H9 (cell line): Measurements from ENCODE around the gene PDE1C. TPM values are rescaled to one million over a fixed set of nuclear protein-coding genes. Genes with fewer than 3 reads are reported as not detected.

ENCODE experiments used
- DNase-seq: peaks from one replicate; pipeline ENCODE4 v3.0.0-alpha.2; 2017
- H2AFZ ChIP-seq: one replicate; pipeline ENCODE4 v1.6.1; 2013; ENCODE audit warnings: mild to moderate bottlenecking, low read length, control low read depth, moderate library complexity
- H2AK5ac ChIP-seq: 2 replicates; pipeline ENCODE4 v1.6.1; 2013; ENCODE audit warnings: low read length, control low read depth, mixed read lengths; ENCODE audit not compliant: insufficient read length
- H2BK120ac ChIP-seq: one replicate; pipeline ENCODE4 v1.6.1; 2013; ENCODE audit warnings: low read depth, mild to moderate bottlenecking, low read length, control low read depth, inconsistent platforms; ENCODE audit not compliant: poor library complexity, severe bottlenecking
- H2BK12ac ChIP-seq: 2 replicates; pipeline ENCODE4 v1.6.1; 2013; ENCODE audit warnings: low read length, control low read depth, mixed read lengths, low read depth; ENCODE audit not compliant: insufficient read length
- H2BK15ac ChIP-seq: 2 replicates; pipeline ENCODE4 v1.6.1; 2013; ENCODE audit warnings: low read depth, low read length, control low read depth
- H2BK20ac ChIP-seq: one replicate; pipeline ENCODE4 v1.6.1; 2013; ENCODE audit warnings: low read depth, mild to moderate bottlenecking, low read length, control low read depth, inconsistent platforms; ENCODE audit not compliant: poor library complexity, severe bottlenecking
- H2BK5ac ChIP-seq: 2 replicates; pipeline ENCODE4 v1.6.1; 2013; ENCODE audit warnings: low read length, control low read depth, mixed read lengths; ENCODE audit not compliant: insufficient read length
- H3K14ac ChIP-seq: 2 replicates; pipeline ENCODE4 v1.6.1; 2013; ENCODE audit warnings: low read length, control low read depth; ENCODE audit not compliant: insufficient read depth
- H3K18ac ChIP-seq: 2 replicates; pipeline ENCODE4 v1.6.1; 2013; ENCODE audit warnings: low read depth, mild to moderate bottlenecking, mixed read lengths, low read length, control low read depth; ENCODE audit not compliant: insufficient read length
- H3K23ac ChIP-seq: 2 replicates; pipeline ENCODE4 v1.6.1; 2013; ENCODE audit warnings: low read length, control low read depth, mixed read lengths, low read depth; ENCODE audit not compliant: insufficient read length
- H3K23me2 ChIP-seq: 2 replicates; pipeline ENCODE4 v1.6.1; 2013; ENCODE audit warnings: low read depth, mild to moderate bottlenecking, mixed read lengths, low read length, control low read depth; ENCODE audit not compliant: insufficient read length, poor library complexity, severe bottlenecking
- H3K27ac ChIP-seq: 2 replicates; pipeline ENCODE4 v1.5.1; 2013; ENCODE audit warnings: low read length, control low read depth, mixed read lengths, low read depth; ENCODE audit not compliant: insufficient read length
- H3K27me3 ChIP-seq: 2 replicates; pipeline ENCODE4 v1.6.1; 2013; ENCODE audit warnings: low read length, control low read depth, inconsistent platforms; ENCODE audit not compliant: insufficient read depth
- H3K4ac ChIP-seq: 2 replicates; pipeline ENCODE4 v1.6.1; 2013; ENCODE audit warnings: low read depth, mild to moderate bottlenecking, control low read depth, inconsistent platforms, low read length, moderate library complexity
- H3K4me1 ChIP-seq: 2 replicates; pipeline ENCODE4 v1.6.1; 2013; ENCODE audit warnings: low read length, control low read depth, inconsistent platforms; ENCODE audit not compliant: insufficient read depth
- H3K4me2 ChIP-seq: 2 replicates; pipeline ENCODE4 v1.6.1; 2013; ENCODE audit warnings: low read length, control low read depth, mixed read lengths; ENCODE audit not compliant: insufficient read length, insufficient read depth
- H3K56ac ChIP-seq: 2 replicates; pipeline ENCODE4 v1.6.1; 2013; ENCODE audit warnings: low read depth, mild to moderate bottlenecking, mixed read lengths, low read length, control low read depth; ENCODE audit not compliant: insufficient read length
- H3K79me1 ChIP-seq: 2 replicates; pipeline ENCODE4 v1.6.1; 2013; ENCODE audit warnings: low read depth, mild to moderate bottlenecking, moderate library complexity, low read length, control low read depth, inconsistent platforms; ENCODE audit not compliant: insufficient read depth, poor library complexity, severe bottlenecking
- H3K79me2 ChIP-seq: 2 replicates; pipeline ENCODE4 v1.6.1; 2013; ENCODE audit warnings: low read length, control low read depth, inconsistent platforms; ENCODE audit not compliant: insufficient read depth
- H3K9ac ChIP-seq: 2 replicates; pipeline ENCODE4 v1.6.1; 2013; ENCODE audit warnings: low read length, control low read depth, mixed read lengths; ENCODE audit not compliant: insufficient read length; ENCODE audit errors: extremely low read depth
- H3K9me3 ChIP-seq: one replicate; pipeline ENCODE4 v1.6.1; 2013; ENCODE audit warnings: low read depth, low read length, inconsistent platforms; ENCODE audit not compliant: control insufficient read depth
- H3T11ph ChIP-seq: one replicate; pipeline ENCODE4 v1.6.1; 2013; ENCODE audit warnings: mild to moderate bottlenecking, low read length, control low read depth, inconsistent platforms
- H4K20me1 ChIP-seq: one replicate; pipeline ENCODE4 v1.6.1; 2013; ENCODE audit not compliant: control insufficient read depth, insufficient read length, insufficient read depth
- H4K5ac ChIP-seq: 2 replicates; pipeline ENCODE4 v1.6.1; 2013; ENCODE audit warnings: low read depth, mild to moderate bottlenecking, mixed read lengths, low read length, control low read depth; ENCODE audit not compliant: insufficient read length
- H4K8ac ChIP-seq: replicated peaks from 2 replicates; pipeline ENCODE4 v1.6.1; 2013; ENCODE audit warnings: low read length, control low read depth, mixed read lengths, low read depth; ENCODE audit not compliant: insufficient read length
- H4K91ac ChIP-seq: 2 replicates; pipeline ENCODE4 v1.6.1; 2013; ENCODE audit warnings: low read depth, mild to moderate bottlenecking, moderate library complexity, mixed read lengths, low read length, control low read depth; ENCODE audit not compliant: insufficient read length
- H3K27ac Mint-ChIP-seq, 3 experiments: 2 replicates in 2 of 3; 3 replicates in 1 of 3; pipeline ENCODE4 v1.8.0; 2020 to 2021; ENCODE audit warnings: mixed read lengths in 3 of 3, mild to moderate bottlenecking in 1 of 3, moderate library complexity in 1 of 3
- H3K27me3 Mint-ChIP-seq: 2 replicates; pipeline ENCODE4 v1.8.0; 2021; ENCODE audit warnings: low read depth, mild to moderate bottlenecking, moderate library complexity, mixed read lengths
- H3K36me3 Mint-ChIP-seq, 3 experiments: 2 replicates in 2 of 3; 3 replicates in 1 of 3; pipeline ENCODE4 v1.8.0; 2020 to 2021; ENCODE audit warnings: low read depth in 3 of 3, mixed read lengths in 3 of 3; ENCODE audit not compliant: insufficient read depth in 1 of 3
- H3K4me1 Mint-ChIP-seq, 2 experiments: 2 replicates each; pipeline ENCODE4 v1.8.0; 2020; ENCODE audit warnings: mixed read lengths in 2 of 2
- H3K4me3 Mint-ChIP-seq, 2 experiments: 2 replicates in 1 of 2; 3 replicates in 1 of 2; pipeline ENCODE4 v1.8.0; 2020 to 2021; ENCODE audit warnings: mild to moderate bottlenecking in 2 of 2, mixed read lengths in 2 of 2, moderate library complexity in 1 of 2
- H3K9me3 Mint-ChIP-seq, 2 experiments: 2 replicates in 1 of 2; 3 replicates in 1 of 2; pipeline ENCODE4 v1.8.0; 2020; ENCODE audit warnings: mild to moderate bottlenecking in 2 of 2, mixed read lengths in 2 of 2, moderate library complexity in 1 of 2
- total RNA-seq: library from RNA; stranded (reverse); gene quantifications from 2 replicates; pipeline ENCODE4 v1.2.1, GENCODE V29; 2021
- TF ChIP-seq, protein P1 (sequence below): fragments of 200-600 bp; sonication (generic); conservative IDR thresholded peaks from 3 replicates; pipeline ENCODE4 v1.8.0; 2021; ENCODE audit warnings: antibody characterized with exemption, mild to moderate bottlenecking

PDE1C gene
- total RNA-seq, 1 experiment from 2014 or later, result 0.17 TPM

DNA sequence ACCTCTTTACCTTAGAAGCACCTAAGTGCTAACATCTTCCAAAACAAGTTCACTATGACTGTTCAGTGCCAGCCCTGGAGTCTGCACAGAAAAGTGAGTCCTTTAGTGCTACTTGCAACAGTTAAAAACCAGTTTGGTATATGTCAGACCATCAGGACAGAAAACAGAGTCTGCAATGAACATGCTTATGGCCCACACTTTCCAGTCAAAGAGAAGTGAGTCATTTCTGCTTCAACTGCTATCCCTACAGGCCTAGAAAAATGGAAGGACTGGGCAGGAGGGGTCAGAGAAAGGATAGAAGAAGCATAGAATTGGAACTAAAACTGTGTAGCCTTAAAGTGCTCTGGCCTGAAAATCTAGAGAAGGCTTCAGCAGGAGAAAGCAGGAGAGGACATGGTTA is 108.0 kb downstream of the PDE1C start:
- Histone ChIP-seq H3K79me1 (no peaks in the 10 kb centered on the region), H3K27me3 (no peaks in the 10 kb centered on the region), H3K4me1 (no peaks in the 10 kb centered on the region), H3K56ac (no peak overlapping the region), H2BK120ac (no peak overlapping the region), H3T11ph (no peak overlapping the region), H4K8ac (no peak overlapping the region), H2BK20ac (no peak overlapping the region), H3K14ac (no peak overlapping the region), H4K5ac (no peak overlapping the region), H3K9ac (no peak overlapping the region), H3K9me3 (peaks cover 8% of the 10 kb centered on the region), H2AFZ (no peak overlapping the region), H3K4ac (no peak overlapping the region), H2BK5ac (no peak overlapping the region), H3K23me2 (no peaks in the 10 kb centered on the region), H2BK12ac (no peak overlapping the region), H4K20me1 (no peaks in the 10 kb centered on the region), H2AK5ac (no peak overlapping the region), H2BK15ac (no peak overlapping the region), H3K23ac (no peak overlapping the region), H3K27ac (no peak overlapping the region), H3K4me2 (no peak overlapping the region), H3K18ac (no peak overlapping the region), H4K91ac (no peak overlapping the region), H3K79me2 (no peaks in the 10 kb centered on the region)
- no peak for DNase-seq
- TF ChIP-seq, protein P1, sequence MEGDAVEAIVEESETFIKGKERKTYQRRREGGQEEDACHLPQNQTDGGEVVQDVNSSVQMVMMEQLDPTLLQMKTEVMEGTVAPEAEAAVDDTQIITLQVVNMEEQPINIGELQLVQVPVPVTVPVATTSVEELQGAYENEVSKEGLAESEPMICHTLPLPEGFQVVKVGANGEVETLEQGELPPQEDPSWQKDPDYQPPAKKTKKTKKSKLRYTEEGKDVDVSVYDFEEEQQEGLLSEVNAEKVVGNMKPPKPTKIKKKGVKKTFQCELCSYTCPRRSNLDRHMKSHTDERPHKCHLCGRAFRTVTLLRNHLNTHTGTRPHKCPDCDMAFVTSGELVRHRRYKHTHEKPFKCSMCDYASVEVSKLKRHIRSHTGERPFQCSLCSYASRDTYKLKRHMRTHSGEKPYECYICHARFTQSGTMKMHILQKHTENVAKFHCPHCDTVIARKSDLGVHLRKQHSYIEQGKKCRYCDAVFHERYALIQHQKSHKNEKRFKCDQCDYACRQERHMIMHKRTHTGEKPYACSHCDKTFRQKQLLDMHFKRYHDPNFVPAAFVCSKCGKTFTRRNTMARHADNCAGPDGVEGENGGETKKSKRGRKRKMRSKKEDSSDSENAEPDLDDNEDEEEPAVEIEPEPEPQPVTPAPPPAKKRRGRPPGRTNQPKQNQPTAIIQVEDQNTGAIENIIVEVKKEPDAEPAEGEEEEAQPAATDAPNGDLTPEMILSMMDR, result no peak
- Mint-ChIP-seq H3K36me3 (peaks cover 8 to 16% (median 14%) of the 10 kb centered on the region in 3 experiments), H3K9me3 (peaks cover 32 to 41% of the 10 kb centered on the region in 2 experiments), H3K4me3 (no peak overlapping the region), H3K27me3 (peaks cover 2% of the 10 kb centered on the region), H3K27ac (no peak overlapping the region), H3K4me1 (peaks cover under 1% of the 10 kb centered on the region in 2 experiments; a peak in 2 of 4 replicates)
